ENCODE results near the gene TNIK.

The TNIK gene

GRCh38 chr3:171061749-171062148 is 398.5 kb downstream of the TNIK start:
- ATAC-seq (replicated peaks; ENCODE audit: extremely low read depth, poor library complexity, severe bottlenecking) (no peak), DNase-seq (ENCODE audit: low spot score in 2 of 2) (no peak)
- Mint-ChIP-seq H3K4me1 (no peaks in the 10 kb centered on the region), H3K36me3 (ENCODE audit: insufficient read depth) (peaks cover 19% of the 10 kb centered on the region), H3K9me3 (no peaks in the 10 kb centered on the region), H3K4me3 (no peak overlapping the region), H3K27me3 (no peaks in the 10 kb centered on the region), H3K27ac (ENCODE audit: low read depth) (no peak overlapping the region)

- H3K9me3 Mint-ChIP-seq: no peaks in the 10 kb centered on the region
- no peak overlapping the region for H3K27ac Mint-ChIP-seq (ENCODE audit: low read depth)
- no peak overlapping the region for H3K4me3 Mint-ChIP-seq
- DNase-seq (ENCODE audit: low spot score in 2 of 2) (no peak), ATAC-seq (replicated peaks; ENCODE audit: extremely low read depth, poor library complexity, severe bottlenecking) (no peak)
- no peaks in the 10 kb centered on the region for H3K4me1 Mint-ChIP-seq
- H3K27me3 Mint-ChIP-seq: no peaks in the 10 kb centered on the region
- H3K36me3 Mint-ChIP-seq (ENCODE audit: insufficient read depth): peaks cover 3% of the 10 kb centered on the region
Measured at GRCh38 chr3:171059978-171060377, 400.2 kb downstream of the TNIK start.

GRCh38 chr3:171058873-171059603 is 401.2 kb downstream of the TNIK start:
- DNase-seq (ENCODE audit: low spot score in 2 of 2) (no peak), ATAC-seq (replicated peaks; ENCODE audit: extremely low read depth, poor library complexity, severe bottlenecking) (no peak)
- Mint-ChIP-seq H3K36me3 (ENCODE audit: insufficient read depth) (peaks cover 3% of the 10 kb centered on the region), H3K4me1 (no peaks in the 10 kb centered on the region), H3K9me3 (no peaks in the 10 kb centered on the region), H3K27me3 (no peaks in the 10 kb centered on the region), H3K4me3 (no peak overlapping the region), H3K27ac (ENCODE audit: low read depth) (no peak overlapping the region)

GRCh38 chr3:171058058-171058457 is 402.1 kb downstream of the TNIK start:
- ATAC-seq (replicated peaks; ENCODE audit: extremely low read depth, poor library complexity, severe bottlenecking) (no peak), DNase-seq (ENCODE audit: low spot score in 2 of 2) (no peak)
- H3K27ac Mint-ChIP-seq (ENCODE audit: low read depth): no peak overlapping the region
- no peaks in the 10 kb centered on the region for H3K9me3 Mint-ChIP-seq
- no peaks in the 10 kb centered on the region for H3K27me3 Mint-ChIP-seq
- peaks cover 3% of the 10 kb centered on the region for H3K36me3 Mint-ChIP-seq (ENCODE audit: insufficient read depth)
- H3K4me1 Mint-ChIP-seq: no peaks in the 10 kb centered on the region
- H3K4me3 Mint-ChIP-seq: no peak overlapping the region

GRCh38 chr3:171057072-171057471 is 403.1 kb downstream of the TNIK start:
- Mint-ChIP-seq H3K27me3 (no peaks in the 10 kb centered on the region), H3K36me3 (ENCODE audit: insufficient read depth) (peaks cover under 1% of the 10 kb centered on the region), H3K4me1 (no peaks in the 10 kb centered on the region), H3K9me3 (no peaks in the 10 kb centered on the region), H3K4me3 (no peak overlapping the region), H3K27ac (ENCODE audit: low read depth) (no peak overlapping the region)
- no peak for ATAC-seq (replicated peaks; ENCODE audit: extremely low read depth, poor library complexity, severe bottlenecking)
- no peak for DNase-seq (ENCODE audit: low spot score in 2 of 2)

GRCh38 chr3:171056528-171056927 is 403.7 kb downstream of the TNIK start:
- Mint-ChIP-seq H3K36me3 (ENCODE audit: insufficient read depth) (no peaks in the 10 kb centered on the region), H3K27ac (ENCODE audit: low read depth) (no peak overlapping the region), H3K4me3 (no peak overlapping the region), H3K27me3 (no peaks in the 10 kb centered on the region), H3K4me1 (no peaks in the 10 kb centered on the region), H3K9me3 (no peaks in the 10 kb centered on the region)
- no peak for DNase-seq (ENCODE audit: low spot score in 2 of 2)
- ATAC-seq (replicated peaks; ENCODE audit: extremely low read depth, poor library complexity, severe bottlenecking): no peak

- no peak overlapping the region for H3K27ac Mint-ChIP-seq (ENCODE audit: low read depth)
- H3K27me3 Mint-ChIP-seq: no peaks in the 10 kb centered on the region
- H3K4me1 Mint-ChIP-seq: no peaks in the 10 kb centered on the region
- H3K9me3 Mint-ChIP-seq: no peaks in the 10 kb centered on the region
- no peaks in the 10 kb centered on the region for H3K36me3 Mint-ChIP-seq (ENCODE audit: insufficient read depth)
- H3K4me3 Mint-ChIP-seq: no peak overlapping the region
- DNase-seq (ENCODE audit: low spot score in 2 of 2) (no peak), ATAC-seq (replicated peaks; ENCODE audit: extremely low read depth, poor library complexity, severe bottlenecking) (no peak)
Measured at GRCh38 chr3:171055336-171056178, 404.6 kb downstream of the TNIK start.

- no peak overlapping the region for H3K4me3 Mint-ChIP-seq
- no peaks in the 10 kb centered on the region for H3K4me1 Mint-ChIP-seq
- DNase-seq (ENCODE audit: low spot score in 2 of 2): no peak
- no peaks in the 10 kb centered on the region for H3K36me3 Mint-ChIP-seq (ENCODE audit: insufficient read depth)
- no peaks in the 10 kb centered on the region for H3K27me3 Mint-ChIP-seq
- no peaks in the 10 kb centered on the region for H3K9me3 Mint-ChIP-seq
- no peak for ATAC-seq (replicated peaks; ENCODE audit: extremely low read depth, poor library complexity, severe bottlenecking)
- H3K27ac Mint-ChIP-seq (ENCODE audit: low read depth): no peak overlapping the region
Measured at GRCh38 chr3:171054921-171055320, 405.3 kb downstream of the TNIK start.

- no peaks in the 10 kb centered on the region for H3K27me3 Mint-ChIP-seq
- no peak overlapping the region for H3K4me3 Mint-ChIP-seq
- DNase-seq (ENCODE audit: low spot score in 2 of 2): no peak
- H3K36me3 Mint-ChIP-seq (ENCODE audit: insufficient read depth): no peaks in the 10 kb centered on the region
- no peak overlapping the region for H3K27ac Mint-ChIP-seq (ENCODE audit: low read depth)
- no peaks in the 10 kb centered on the region for H3K4me1 Mint-ChIP-seq
- ATAC-seq (replicated peaks; ENCODE audit: extremely low read depth, poor library complexity, severe bottlenecking): no peak
- no peaks in the 10 kb centered on the region for H3K9me3 Mint-ChIP-seq
Measured at GRCh38 chr3:171054231-171054630, 406.0 kb downstream of the TNIK start.

- Mint-ChIP-seq H3K4me3 (no peak overlapping the region), H3K27me3 (peaks cover 7% of the 10 kb centered on the region), H3K4me1 (no peaks in the 10 kb centered on the region), H3K9me3 (no peaks in the 10 kb centered on the region), H3K36me3 (ENCODE audit: insufficient read depth) (no peaks in the 10 kb centered on the region), H3K27ac (ENCODE audit: low read depth) (no peak overlapping the region)
- DNase-seq (ENCODE audit: low spot score in 2 of 2) (no peak), ATAC-seq (replicated peaks; ENCODE audit: extremely low read depth, poor library complexity, severe bottlenecking) (peak; percentile 43)
Measured at GRCh38 chr3:171049861-171050444, 410.3 kb downstream of the TNIK start.

GRCh38 chr3:171046760-171047159 is 413.4 kb downstream of the TNIK start:
- ATAC-seq (replicated peaks; ENCODE audit: extremely low read depth, poor library complexity, severe bottlenecking) (no peak), DNase-seq (ENCODE audit: low spot score in 2 of 2) (no peak)
- Mint-ChIP-seq H3K36me3 (ENCODE audit: insufficient read depth) (no peaks in the 10 kb centered on the region), H3K27ac (ENCODE audit: low read depth) (no peak overlapping the region), H3K9me3 (no peaks in the 10 kb centered on the region), H3K4me1 (no peaks in the 10 kb centered on the region), H3K4me3 (no peak overlapping the region), H3K27me3 (peaks cover 30% of the 10 kb centered on the region)

- peaks cover 34% of the 10 kb centered on the region for H3K27me3 Mint-ChIP-seq
- H3K36me3 Mint-ChIP-seq (ENCODE audit: insufficient read depth): no peaks in the 10 kb centered on the region
- H3K9me3 Mint-ChIP-seq: no peaks in the 10 kb centered on the region
- ATAC-seq (replicated peaks; ENCODE audit: extremely low read depth, poor library complexity, severe bottlenecking) (no peak), DNase-seq (ENCODE audit: low spot score in 2 of 2) (no peak)
- no peak overlapping the region for H3K27ac Mint-ChIP-seq (ENCODE audit: low read depth)
- H3K4me1 Mint-ChIP-seq: no peaks in the 10 kb centered on the region
- H3K4me3 Mint-ChIP-seq: no peak overlapping the region
Measured at GRCh38 chr3:171044835-171045793, 415.1 kb downstream of the TNIK start.

Data from central memory CD8-positive, alpha-beta T cell (primary cell).